ENCODE results near the gene B3GALT5.

GRCh38 chr21:39620856-39621255, 8.1 kb downstream of the B3GALT5 start:
- TF ChIP-seq CTCF (IDR thresholded peaks at IDR 0.05; ENCODE audit: poor library complexity), result no peak
- no peak for TF ChIP-seq EZH2 (IDR thresholded peaks at IDR 0.05; ENCODE audit: borderline replicate concordance)
